Loucy (cell line): Measurements from ENCODE around the gene SMCO2.

Experiments used
- EZH2phosphoT487 ChIP-seq: fragments of 200-600 bp; IDR thresholded peaks from 2 replicates; pipeline ENCODE4 v1.6.1; 2018; ENCODE audit warnings: antibody characterized with exemption, mild to moderate bottlenecking, moderate library complexity, borderline replicate concordance
- TF ChIP-seq, protein P1 (sequence below): fragments of 200-600 bp; sonication (generic); conservative IDR thresholded peaks from 2 replicates; pipeline ENCODE4 v1.5.1; 2014; ENCODE audit warnings: mild to moderate bottlenecking, antibody characterized with exemption, low read length

DNA sequence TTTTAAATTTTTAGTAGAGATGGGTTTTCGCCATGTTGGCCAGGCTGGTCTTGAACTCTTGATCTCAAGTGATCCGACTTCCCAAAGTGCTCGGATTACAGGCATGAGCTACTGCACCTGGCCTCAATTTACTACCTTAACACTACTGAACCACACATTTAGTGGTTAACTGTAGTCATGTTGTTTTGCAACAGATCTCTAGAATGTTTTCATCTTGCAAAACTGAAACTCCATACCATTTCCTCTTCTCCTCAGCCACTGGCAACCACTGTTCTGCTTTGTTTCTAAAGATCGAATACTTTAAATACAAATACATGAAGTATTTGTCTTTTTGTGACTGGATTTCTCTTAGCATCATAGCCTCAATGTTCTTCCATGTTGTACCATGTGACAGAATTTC lies 15.4 kb upstream of the SMCO2 start:
- TF ChIP-seq, protein P1, sequence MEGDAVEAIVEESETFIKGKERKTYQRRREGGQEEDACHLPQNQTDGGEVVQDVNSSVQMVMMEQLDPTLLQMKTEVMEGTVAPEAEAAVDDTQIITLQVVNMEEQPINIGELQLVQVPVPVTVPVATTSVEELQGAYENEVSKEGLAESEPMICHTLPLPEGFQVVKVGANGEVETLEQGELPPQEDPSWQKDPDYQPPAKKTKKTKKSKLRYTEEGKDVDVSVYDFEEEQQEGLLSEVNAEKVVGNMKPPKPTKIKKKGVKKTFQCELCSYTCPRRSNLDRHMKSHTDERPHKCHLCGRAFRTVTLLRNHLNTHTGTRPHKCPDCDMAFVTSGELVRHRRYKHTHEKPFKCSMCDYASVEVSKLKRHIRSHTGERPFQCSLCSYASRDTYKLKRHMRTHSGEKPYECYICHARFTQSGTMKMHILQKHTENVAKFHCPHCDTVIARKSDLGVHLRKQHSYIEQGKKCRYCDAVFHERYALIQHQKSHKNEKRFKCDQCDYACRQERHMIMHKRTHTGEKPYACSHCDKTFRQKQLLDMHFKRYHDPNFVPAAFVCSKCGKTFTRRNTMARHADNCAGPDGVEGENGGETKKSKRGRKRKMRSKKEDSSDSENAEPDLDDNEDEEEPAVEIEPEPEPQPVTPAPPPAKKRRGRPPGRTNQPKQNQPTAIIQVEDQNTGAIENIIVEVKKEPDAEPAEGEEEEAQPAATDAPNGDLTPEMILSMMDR, result no peak
- TF ChIP-seq EZH2phosphoT487, result no peak
